B cell (primary cell): ENCODE data around the gene INSM1. TPM values are rescaled to one million over a fixed set of nuclear protein-coding genes. Genes with fewer than 3 reads are reported as not detected.

Experiments
- ATAC-seq: fragments of 200-7000 bp; cut with Tn5 transposase; one replicate; pipeline ENCODE4 v1.10.0; 2021; ENCODE audit warnings: low read depth, mild to moderate bottlenecking, moderate number of reproducible peaks, moderate library complexity
- CTCF ChIA-PET: fragments of 350-600 bp; sonication (Branson Sonifier 250); formaldehyde crosslinking; loops from one replicate; lab custom pipeline; 2021; ENCODE audit warnings: antibody characterized with exemption, inconsistent platforms; lab: Charles Lee
- POLR2A ChIA-PET: fragments of 350-600 bp; sonication (Branson Sonifier 250); formaldehyde crosslinking; loops from one replicate; lab custom pipeline; 2021; ENCODE audit warnings: antibody characterized with exemption; lab: Charles Lee
- DNase-seq: peaks from one replicate; pipeline ENCODE4 v3.0.0; 2013
- H2AFZ ChIP-seq: 2 replicates; pipeline ENCODE4 v1.6.1; 2012; ENCODE audit warnings: mild to moderate bottlenecking, low read depth, low read length; ENCODE audit not compliant: insufficient read depth, poor library complexity, severe bottlenecking
- H3K27ac ChIP-seq, 2 donors: 1 replicate in 1 of 2; 2 replicates in 1 of 2; pipeline ENCODE4 v1.5.1; 2012 to 2013; ENCODE audit warnings: low read length in 2 of 2, mild to moderate bottlenecking in 2 of 2, moderate library complexity in 1 of 2
- H3K27me3 ChIP-seq, 4 experiments: fragments of 200-600 bp in 1 of 4; sonication (generic) in 1 of 4; replicated peaks in 1 of 4; 1 replicate in 2 of 4; 2 replicates in 2 of 4; pipeline versions ENCODE4 v1.6.1 to v1.7.0; 2013 to 2016; ENCODE audit warnings: low read length in 3 of 4, mild to moderate bottlenecking in 2 of 4, mixed read lengths in 1 of 4, moderate library complexity in 1 of 4; ENCODE audit not compliant: insufficient read depth in 4 of 4, control insufficient read depth in 3 of 4; ENCODE audit errors: control extremely low read depth in 1 of 4
- H3K36me3 ChIP-seq, 2 experiments: replicated peaks in 1 of 2; 1 replicate in 1 of 2; 2 replicates in 1 of 2; pipeline versions ENCODE4 v1.6.1 to v1.7.1; 2013; ENCODE audit warnings: low read length in 1 of 2; ENCODE audit not compliant: insufficient read depth in 2 of 2, control insufficient read depth in 1 of 2; ENCODE audit errors: control extremely low read depth in 1 of 2, extremely low read depth in 1 of 2
- H3K4me1 ChIP-seq, 2 donors: fragments of 200-600 bp in 1 of 2; sonication (generic) in 1 of 2; 1 replicate in 1 of 2; 2 replicates in 1 of 2; pipeline versions ENCODE4 v1.5.1 to v1.6.1; 2013 to 2017; ENCODE audit warnings: low read length in 2 of 2; ENCODE audit not compliant: control insufficient read depth in 2 of 2, insufficient read depth in 2 of 2
- H3K4me2 ChIP-seq: replicated peaks from 2 replicates; pipeline ENCODE3; 2012; ENCODE audit warnings: mild to moderate bottlenecking, low read depth, low read length; ENCODE audit not compliant: poor library complexity, severe bottlenecking
- H3K4me3 ChIP-seq, 5 experiments: fragments of 200-600 bp in 1 of 5; sonication (generic) in 1 of 5; 1 replicate in 3 of 5; 2 replicates in 2 of 5; pipeline versions ENCODE4 v1.5.1 to v1.7.0; 2011 to 2016; ENCODE audit warnings: low read length in 4 of 5, mild to moderate bottlenecking in 4 of 5, low read depth in 2 of 5, control low read depth in 1 of 5, moderate library complexity in 1 of 5; ENCODE audit not compliant: insufficient read depth in 1 of 5; ENCODE audit errors: control extremely low read depth in 1 of 5, extremely low read depth in 1 of 5
- H3K79me2 ChIP-seq: fragments of 200-600 bp; sonication (generic); one replicate; pipeline ENCODE4 v1.6.0; 2016; ENCODE audit warnings: low read length; ENCODE audit not compliant: control insufficient read depth, insufficient read depth
- H3K9ac ChIP-seq: fragments of 200-600 bp; sonication (generic); 2 replicates; pipeline ENCODE4 v1.6.1; 2017; ENCODE audit warnings: mild to moderate bottlenecking, low read length, moderate library complexity
- H3K9me3 ChIP-seq, 3 donors: one replicate each; pipeline versions ENCODE4 v1.6.1 to v1.7.1; 2013; ENCODE audit warnings: low read length in 2 of 3; ENCODE audit not compliant: control insufficient read depth in 2 of 3, insufficient read depth in 1 of 3; ENCODE audit errors: control extremely low read depth in 1 of 3
- H4K20me1 ChIP-seq: 2 replicates; pipeline ENCODE4 v1.6.0; 2012; ENCODE audit warnings: mild to moderate bottlenecking, low read length; ENCODE audit not compliant: insufficient read depth, control insufficient read depth, poor library complexity, severe bottlenecking
- H3K27ac Mint-ChIP-seq: one replicate; pipeline ENCODE4 v1.8.0; 2021; ENCODE audit warnings: mixed read lengths
- H3K27me3 Mint-ChIP-seq: one replicate; pipeline ENCODE4 v1.8.0; 2021; ENCODE audit warnings: mixed read lengths
- H3K4me1 Mint-ChIP-seq: one replicate; pipeline ENCODE4 v1.8.0; 2021; ENCODE audit warnings: mixed read lengths
- H3K4me3 Mint-ChIP-seq: one replicate; pipeline ENCODE4 v1.8.0; 2021; ENCODE audit warnings: mixed read lengths
- H3K9me3 Mint-ChIP-seq: one replicate; pipeline ENCODE4 v1.8.0; 2022; ENCODE audit warnings: mixed read lengths; ENCODE audit not compliant: insufficient read depth
- EZH2 ChIP-seq: IDR thresholded peaks from 2 replicates; pipeline ENCODE4 v1.6.1; 2012; ENCODE audit warnings: borderline replicate concordance, low read depth, mild to moderate bottlenecking, moderate library complexity, low read length; ENCODE audit not compliant: insufficient read depth, poor library complexity, severe bottlenecking
- WGBS: methylation state at CpG from one replicate; pipeline ENCODE4 v1.1.5; 2013; ENCODE audit warnings: missing lambda C conversion rate; ENCODE audit not compliant: insufficient coverage; 5-methylcytosine and 5-hydroxymethylcytosine counted together
- intact Hi-C: fragments of 100-400 bp; cut with micrococcal nuclease; formaldehyde crosslinking; loops from one replicate; pipeline ENCODE4 v1.10.0; 2022
- polyA plus RNA-seq: library from polyadenylated mRNA; depleted of rRNA; stranded (reverse); fragments of >200 nt; gene quantifications from 2 replicates; pipeline ENCODE4 v1.2.3, GENCODE V29; 2012
- total RNA-seq, 2 donors: library from RNA; stranded (reverse); fragments of 120-200 nt in 1 of 2; gene quantifications; 1 replicate in 1 of 2; 2 replicates in 1 of 2; pipeline versions ENCODE4 v1.2.3 to v1.2.4, GENCODE V29; 2013 to 2022
- TF ChIP-seq, protein P1 (sequence below): fragments of 200-600 bp; IDR thresholded peaks from one replicate; pipeline ENCODE4 v1.8.0; 2022; ENCODE audit warnings: antibody characterized with exemption, mild to moderate bottlenecking

INSM1 gene
- total and polyA plus RNA-seq, 2 donors (not counting 1 experiment from before 2014, with no cell fraction given): not detected

DNA sequence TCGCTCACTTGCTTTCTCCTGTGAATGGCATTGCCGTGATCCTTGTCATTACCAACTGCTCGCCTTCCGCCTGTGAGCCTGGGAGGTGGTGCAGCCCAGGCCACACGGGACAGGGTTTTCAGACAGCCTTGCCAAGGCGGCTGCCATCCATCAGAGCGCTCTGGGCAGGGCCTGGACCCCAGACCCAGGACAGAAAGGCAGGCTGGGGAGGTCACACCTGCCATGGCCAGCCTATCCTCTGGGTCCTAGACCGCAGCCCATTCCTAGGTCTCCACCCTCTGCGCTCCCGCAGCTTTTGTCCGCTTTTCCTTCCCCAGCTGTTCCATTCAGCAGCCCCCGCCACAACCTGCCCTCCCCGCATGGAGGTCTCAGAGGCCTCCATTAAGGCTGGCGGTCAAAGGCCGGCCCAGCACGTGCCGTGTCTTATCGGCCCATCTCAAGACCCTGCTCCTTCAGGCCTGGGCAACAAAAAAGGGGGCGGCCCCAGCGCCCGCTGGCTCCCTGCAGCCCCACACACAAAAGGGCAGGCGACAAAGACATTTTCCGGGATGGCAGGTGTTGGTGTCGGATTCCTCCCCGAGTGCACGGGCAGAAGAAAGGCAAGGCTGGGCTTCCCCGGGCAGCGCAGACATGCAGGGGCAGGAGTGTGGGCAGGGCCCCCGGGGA is 28.1 kb downstream of the INSM1 start:
- DNase-seq (no peak), ATAC-seq (no peak)
- WGBS: 97% methylated on average over 29 of the region's 29 CpGs
- H3K27me3 ChIP-seq: no peaks in the 10 kb centered on the region
- H3K27ac ChIP-seq: no peak overlapping the region
- H3K79me2 ChIP-seq: no peaks in the 10 kb centered on the region
- peaks cover 0 to 10% of the 10 kb centered on the region in 2 experiments for H3K36me3 ChIP-seq
- ChIA-PET CTCF (no interaction called here), POLR2A (no interaction called here)
- H3K9ac ChIP-seq: no peak overlapping the region
- TF ChIP-seq, protein P1, sequence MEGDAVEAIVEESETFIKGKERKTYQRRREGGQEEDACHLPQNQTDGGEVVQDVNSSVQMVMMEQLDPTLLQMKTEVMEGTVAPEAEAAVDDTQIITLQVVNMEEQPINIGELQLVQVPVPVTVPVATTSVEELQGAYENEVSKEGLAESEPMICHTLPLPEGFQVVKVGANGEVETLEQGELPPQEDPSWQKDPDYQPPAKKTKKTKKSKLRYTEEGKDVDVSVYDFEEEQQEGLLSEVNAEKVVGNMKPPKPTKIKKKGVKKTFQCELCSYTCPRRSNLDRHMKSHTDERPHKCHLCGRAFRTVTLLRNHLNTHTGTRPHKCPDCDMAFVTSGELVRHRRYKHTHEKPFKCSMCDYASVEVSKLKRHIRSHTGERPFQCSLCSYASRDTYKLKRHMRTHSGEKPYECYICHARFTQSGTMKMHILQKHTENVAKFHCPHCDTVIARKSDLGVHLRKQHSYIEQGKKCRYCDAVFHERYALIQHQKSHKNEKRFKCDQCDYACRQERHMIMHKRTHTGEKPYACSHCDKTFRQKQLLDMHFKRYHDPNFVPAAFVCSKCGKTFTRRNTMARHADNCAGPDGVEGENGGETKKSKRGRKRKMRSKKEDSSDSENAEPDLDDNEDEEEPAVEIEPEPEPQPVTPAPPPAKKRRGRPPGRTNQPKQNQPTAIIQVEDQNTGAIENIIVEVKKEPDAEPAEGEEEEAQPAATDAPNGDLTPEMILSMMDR: no peak
- no peak for TF ChIP-seq EZH2
- intact Hi-C loops: no loop called here
- H3K4me3 ChIP-seq: no peak overlapping the region
- no peaks in the 10 kb centered on the region for H3K4me1 Mint-ChIP-seq
- H3K9me3 ChIP-seq: no peaks in the 10 kb centered on the region
- H2AFZ ChIP-seq: no peak overlapping the region
- no peaks in the 10 kb centered on the region for H4K20me1 ChIP-seq
- no peak overlapping the region for H3K4me2 ChIP-seq
- no peak overlapping the region for H3K4me3 Mint-ChIP-seq
- H3K27ac Mint-ChIP-seq: no peak overlapping the region
- no peaks in the 10 kb centered on the region for H3K9me3 Mint-ChIP-seq
- H3K4me1 ChIP-seq: no peaks in the 10 kb centered on the region
- H3K27me3 Mint-ChIP-seq: no peaks in the 10 kb centered on the region

DNA sequence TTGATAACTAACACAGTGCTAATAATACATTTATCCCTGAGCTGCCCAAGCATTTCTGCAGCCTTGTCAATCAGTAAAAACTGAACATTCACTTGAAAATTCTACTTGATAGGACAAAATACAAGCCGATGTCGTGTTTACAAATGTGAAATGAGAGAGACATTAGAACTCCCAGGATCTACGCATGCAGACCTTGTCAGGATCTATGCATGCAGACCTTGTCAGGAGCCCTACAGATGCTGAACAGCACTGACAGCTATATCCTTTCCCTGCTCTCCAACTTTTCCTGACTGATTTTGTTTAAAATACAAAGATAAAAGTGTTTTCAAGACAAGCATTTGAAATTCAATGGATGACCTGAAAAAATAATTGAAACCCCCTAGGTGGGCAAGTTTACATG is 28.9 kb downstream of the INSM1 start:
- Histone ChIP-seq H3K4me3 (no peak overlapping the region), H3K9ac (no peak overlapping the region), H2AFZ (no peak overlapping the region), H3K27me3 (no peaks in the 10 kb centered on the region), H3K27ac (no peak overlapping the region), H3K4me1 (no peaks in the 10 kb centered on the region), H3K9me3 (no peaks in the 10 kb centered on the region), H3K79me2 (no peaks in the 10 kb centered on the region), H3K36me3 (peaks cover 0 to 10% of the 10 kb centered on the region in 2 experiments), H3K4me2 (no peak overlapping the region), H4K20me1 (no peaks in the 10 kb centered on the region)
- Mint-ChIP-seq H3K4me3 (no peak overlapping the region), H3K9me3 (no peaks in the 10 kb centered on the region), H3K4me1 (no peaks in the 10 kb centered on the region), H3K27me3 (no peaks in the 10 kb centered on the region), H3K27ac (no peak overlapping the region)
- POLR2A ChIA-PET: no interaction called here
- 100% methylated on average over 1 of the region's 3 CpGs for WGBS
- CTCF ChIA-PET: no interaction called here
- ATAC-seq: no peak
- no peak for DNase-seq
- intact Hi-C loops: no loop called here
- TF ChIP-seq EZH2: no peak
- TF ChIP-seq, protein P1: no peak
